ENCODE measurements around the gene RAB11FIP5.
"Not testable (repeated sequence)": the region's sequence is repeated elsewhere in the genome, so short reads cannot be mapped to it uniquely, and the experiment has no call there.

RAB11FIP5 gene

DNA sequence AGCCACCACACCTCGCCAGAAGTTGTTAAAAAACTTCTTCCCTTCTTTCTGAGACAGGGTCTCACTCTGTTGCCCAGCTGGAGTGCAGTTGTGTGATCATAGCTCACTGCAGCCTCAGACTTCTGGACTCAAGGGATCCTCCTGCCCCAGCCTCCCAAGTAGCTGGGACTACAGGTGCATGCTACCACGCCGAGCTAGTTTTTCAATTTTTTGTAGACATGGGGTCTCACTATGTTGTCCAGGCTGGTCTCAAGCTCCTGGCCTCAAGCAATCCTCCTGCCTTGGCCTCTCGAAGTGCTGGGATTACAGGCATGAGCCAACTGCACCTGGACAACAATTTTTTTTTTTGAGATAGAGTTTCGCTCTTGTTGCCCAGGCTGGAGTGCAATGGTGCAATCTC lies 47.7 kb downstream of the RAB11FIP5 start:
- not testable (repeated sequence) for FAIRE-seq

DNA sequence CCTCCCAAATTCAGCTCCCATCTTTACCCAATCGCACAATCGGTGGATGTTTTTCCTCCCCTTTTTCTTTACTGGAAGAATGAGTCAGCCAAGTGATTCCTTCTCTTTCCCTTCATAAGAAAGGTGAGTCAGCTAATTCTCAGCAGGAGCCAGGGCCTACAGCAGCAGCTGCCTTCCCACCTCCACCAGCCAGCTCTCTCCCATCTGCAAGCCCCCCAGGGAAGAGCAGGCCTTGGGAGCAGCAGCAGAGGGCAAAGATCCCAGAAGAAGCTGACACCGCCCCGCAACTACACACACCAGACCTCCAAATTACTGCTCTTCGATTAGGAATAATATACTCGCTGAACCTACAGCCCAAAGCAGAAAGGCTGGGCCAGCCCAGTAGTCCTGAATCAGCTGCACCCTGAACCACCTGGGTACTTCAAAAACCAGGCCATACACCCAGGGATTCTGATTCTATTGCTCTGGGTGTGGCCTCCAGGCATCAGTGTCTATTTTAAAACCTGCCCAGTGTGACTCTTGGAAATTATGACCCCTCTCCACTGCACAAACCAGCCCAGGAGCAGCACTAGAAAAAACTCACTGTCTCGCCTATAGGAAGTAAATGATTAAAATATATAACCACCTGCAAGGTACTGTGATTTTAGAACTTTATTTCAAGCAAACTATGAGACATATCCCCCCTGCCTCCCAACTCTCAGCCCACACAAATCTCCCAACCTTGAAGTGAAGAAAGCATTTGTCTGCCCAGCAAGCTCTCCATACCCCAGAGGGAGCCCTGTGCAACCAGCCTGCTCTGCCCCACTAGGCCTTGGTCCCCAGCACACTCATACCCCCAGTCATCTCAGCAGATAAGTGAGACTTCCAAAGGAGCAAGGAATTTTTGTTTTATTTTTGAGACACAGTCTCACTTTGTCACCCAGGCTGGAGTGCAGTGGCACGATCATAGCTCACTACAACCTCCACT lies 48.6 kb downstream of the RAB11FIP5 start:
- no peak for FAIRE-seq

DNA sequence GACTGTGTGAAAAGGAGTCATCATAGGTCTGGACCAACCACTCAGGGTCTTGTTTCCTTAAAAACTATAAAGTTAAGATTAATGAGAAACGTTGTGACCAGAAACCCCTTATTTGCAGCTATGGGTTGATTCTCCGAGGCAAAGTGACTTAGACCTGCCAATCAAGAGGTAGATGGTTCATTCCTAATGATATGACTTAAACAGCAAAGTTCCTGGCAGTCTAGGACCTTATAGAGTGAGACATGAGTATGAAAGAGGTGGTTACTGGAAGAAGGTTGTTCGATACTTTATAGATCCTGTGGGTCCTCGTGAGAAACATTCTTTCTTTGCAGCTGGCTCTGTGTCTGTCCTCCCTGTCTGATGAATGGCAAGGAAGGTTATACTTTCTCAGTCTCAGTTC lies 49.3 kb downstream of the RAB11FIP5 start:
- no peak for FAIRE-seq

DNA sequence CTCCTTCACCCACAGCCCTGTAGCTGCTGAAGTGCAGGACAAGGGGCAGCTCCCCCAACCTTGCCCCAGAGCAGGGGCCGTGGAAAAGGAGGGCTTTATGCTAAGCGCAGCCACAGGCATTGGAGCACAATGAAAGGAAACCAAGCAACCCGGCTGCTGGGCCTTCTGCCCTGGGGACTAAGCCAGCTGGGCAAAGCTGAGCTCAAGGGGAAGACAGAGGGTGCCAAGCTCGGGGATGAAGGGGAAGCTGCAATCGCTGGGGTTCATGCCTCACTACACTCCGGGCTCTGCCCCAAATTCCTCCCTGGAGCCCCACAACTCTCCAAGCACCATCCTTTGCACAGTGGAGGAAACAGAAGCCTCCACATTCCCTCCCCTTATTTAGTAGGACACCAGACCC lies 53.6 kb downstream of the RAB11FIP5 start:
- no peak for FAIRE-seq

DNA sequence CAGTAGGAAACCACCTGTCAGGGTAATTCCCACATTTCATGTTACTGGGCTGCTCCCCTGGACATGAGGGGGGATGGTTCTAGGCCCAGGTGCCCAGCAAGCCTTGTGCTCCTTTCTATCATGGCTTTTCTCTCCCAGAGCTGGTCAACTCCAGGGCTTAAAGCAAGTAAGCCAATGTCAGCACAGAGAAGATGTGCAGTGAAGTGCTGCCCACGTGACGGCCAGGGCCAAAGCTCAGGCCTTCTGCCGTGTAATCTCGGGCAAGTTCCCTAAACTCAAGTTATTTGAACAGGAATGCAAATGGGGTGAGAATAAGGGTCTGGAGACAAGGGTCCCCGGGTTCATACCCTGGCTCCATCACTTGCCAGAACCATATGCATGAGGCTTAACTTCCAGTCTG lies 57.8 kb downstream of the RAB11FIP5 start:
- no peak for FAIRE-seq

DNA sequence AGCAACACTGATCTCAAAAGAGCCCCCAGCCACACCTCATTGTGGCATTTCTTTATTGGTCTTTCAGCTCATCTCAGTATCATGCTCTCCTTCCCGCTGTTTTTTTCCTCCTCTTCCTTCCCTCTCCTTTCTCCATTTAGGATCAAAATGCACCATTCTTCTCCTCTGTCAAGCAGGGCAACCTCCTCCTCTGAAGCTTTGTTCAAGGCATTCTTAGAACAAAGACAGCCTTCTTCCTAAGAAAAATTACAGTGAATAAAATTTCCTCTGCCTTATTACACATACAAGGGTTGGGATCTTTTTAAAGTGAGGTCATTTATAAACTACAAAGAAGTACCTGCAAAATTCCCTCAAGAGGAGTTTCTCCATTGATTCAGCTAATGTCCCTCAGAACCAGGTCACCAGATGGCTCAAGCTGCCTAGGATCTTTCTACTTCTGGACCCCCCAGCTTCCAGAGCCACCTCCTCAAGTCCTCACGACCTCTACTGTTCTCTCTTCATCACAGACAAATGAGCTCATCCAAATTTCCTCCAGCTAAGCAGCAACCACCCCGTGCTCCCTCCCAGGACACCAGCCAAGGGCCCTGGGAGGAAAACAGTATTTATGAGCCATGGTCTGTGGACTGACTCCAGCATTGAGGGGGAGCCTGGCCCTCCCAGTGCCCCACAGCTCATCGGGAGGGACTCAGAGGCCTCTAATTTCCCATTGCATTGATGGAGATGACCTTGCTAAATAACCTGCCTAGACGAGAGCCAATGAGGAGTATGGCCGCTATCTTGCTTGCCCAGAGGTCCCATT lies 59.2 kb downstream of the RAB11FIP5 start:
- FAIRE-seq, result no peak

DNA sequence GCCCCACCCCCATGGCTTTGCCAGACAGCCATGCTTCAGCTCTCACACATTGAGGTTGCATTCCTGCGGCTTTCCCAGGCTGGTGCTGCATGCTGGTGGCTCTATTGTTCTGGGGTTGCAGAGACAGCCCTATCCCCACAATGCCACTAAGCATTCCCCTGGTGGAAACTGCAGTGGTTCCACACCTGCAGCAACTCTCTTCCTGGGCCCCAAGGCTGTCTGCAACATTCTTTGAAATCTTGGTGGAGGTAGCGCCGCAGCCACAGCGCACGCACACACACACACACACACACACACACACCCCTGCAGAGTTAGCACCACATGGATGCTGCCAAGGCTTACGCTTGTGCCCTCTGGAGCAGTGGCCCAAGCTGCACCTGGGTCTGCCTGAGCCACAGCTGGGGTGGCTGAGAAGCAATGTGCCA lies 62.6 kb downstream of the RAB11FIP5 start:
- FAIRE-seq, result no peak

DNA sequence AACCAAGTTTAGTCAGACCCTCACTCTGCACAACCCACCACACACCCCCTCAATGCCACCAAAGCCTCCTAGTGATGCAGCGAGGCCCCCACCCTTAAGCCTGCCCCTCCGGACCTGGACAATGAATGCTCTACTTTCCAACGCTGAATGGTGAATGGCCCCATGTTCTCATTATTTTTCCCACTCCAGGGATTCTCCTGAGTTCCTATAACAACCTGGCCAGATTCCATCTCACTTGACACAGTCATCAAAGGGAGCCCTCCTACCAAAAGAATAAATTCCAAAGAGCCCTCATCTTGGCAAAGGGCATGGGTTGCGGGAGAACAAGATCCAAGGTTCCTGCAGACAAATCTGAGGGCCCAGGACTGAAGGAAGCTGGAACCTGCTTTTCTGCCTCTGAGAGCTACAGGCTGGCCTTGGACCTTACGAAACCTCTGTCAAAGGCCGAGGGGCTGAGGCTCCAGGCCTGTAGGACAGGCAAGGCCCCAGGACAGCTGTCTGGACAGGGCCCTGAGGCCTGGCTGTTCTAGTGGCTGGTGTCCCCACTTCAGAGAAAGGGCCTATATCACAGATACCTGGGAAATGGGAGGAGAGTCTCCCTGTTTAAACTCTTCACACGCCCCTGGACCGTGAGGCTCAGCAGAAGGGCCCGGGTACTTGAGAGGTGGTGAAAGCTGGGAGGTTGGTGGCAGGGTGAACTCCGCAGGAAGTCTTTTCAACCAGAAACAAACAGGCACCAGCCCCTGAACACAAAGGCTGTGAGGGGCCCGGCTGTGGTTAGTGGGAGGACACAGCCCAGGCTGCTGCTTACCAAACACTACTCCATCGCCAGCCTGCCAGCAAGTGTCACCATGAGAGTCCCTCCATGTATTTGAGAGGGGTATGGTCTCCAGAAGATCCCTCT lies 68.6 kb downstream of the RAB11FIP5 start:
- FAIRE-seq, result no peak

DNA sequence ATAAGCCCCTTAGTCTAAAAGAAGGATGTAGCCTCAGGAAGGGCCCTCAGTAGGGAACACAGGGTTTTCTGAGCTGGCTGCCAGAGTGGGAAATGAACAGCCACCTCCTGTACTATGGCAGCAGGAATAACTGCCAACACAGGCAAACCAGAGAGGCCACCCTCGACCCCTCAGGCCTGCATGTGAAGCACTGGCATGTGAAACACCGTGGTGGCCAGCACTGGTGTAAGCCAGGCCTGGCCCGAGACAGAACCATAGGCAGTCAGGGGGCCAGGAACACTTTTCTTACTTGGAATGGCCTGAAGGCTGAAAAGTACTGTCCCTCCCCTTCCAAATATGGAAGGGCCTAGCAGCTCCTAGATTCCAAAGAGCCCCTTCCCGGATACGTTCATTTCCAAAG lies 69.5 kb downstream of the RAB11FIP5 start:
- FAIRE-seq, result no peak

DNA sequence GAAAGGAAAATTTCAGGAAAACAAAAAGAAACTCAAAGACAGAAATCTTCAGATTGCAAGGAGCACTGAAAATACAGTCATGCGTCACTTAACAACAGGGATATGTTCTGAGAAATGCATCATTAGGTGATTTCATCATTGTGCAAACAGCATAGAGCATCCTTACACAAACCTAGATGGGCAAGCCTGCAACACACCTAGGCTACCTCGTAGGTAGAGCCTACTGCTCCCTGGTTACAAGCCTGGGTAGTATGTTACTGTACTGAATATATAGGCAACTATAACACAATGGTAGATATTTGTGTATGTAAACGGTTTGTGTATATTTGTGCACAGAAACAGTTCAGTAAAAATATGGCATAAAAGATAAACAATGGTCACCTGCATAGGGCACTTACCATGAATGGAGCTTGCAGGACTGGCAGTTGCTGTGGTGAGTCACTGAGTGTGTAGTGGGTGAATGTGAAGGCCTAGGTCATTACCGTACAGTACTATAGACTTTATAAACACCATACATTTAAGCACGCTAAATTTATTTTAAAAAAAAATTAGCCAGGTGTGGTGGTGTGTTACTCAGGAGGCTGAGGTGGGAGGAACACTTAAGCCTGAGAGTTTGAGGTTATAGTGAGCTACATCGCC lies 74.7 kb downstream of the RAB11FIP5 start:
- no peak for FAIRE-seq

DNA sequence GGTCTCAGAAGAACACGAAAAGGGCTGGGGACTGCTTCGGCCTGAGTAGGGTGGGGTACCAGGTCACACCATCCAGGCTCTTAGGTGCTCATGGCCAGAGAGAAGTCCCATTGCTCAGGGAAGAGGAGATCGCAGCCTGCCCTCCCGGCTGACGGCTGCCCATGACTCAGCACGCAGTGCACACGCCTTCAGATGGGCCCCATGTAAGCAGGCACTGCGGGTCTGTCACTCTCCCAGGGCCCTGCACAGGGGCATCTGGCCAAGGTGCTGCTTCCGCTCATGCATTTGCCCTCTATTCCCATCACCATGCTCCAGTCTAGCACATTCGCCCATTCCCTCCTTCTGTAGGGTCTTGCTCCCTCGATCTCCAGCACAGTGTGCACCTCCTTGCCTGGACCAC lies 76.0 kb downstream of the RAB11FIP5 start:
- FAIRE-seq, result no peak

DNA sequence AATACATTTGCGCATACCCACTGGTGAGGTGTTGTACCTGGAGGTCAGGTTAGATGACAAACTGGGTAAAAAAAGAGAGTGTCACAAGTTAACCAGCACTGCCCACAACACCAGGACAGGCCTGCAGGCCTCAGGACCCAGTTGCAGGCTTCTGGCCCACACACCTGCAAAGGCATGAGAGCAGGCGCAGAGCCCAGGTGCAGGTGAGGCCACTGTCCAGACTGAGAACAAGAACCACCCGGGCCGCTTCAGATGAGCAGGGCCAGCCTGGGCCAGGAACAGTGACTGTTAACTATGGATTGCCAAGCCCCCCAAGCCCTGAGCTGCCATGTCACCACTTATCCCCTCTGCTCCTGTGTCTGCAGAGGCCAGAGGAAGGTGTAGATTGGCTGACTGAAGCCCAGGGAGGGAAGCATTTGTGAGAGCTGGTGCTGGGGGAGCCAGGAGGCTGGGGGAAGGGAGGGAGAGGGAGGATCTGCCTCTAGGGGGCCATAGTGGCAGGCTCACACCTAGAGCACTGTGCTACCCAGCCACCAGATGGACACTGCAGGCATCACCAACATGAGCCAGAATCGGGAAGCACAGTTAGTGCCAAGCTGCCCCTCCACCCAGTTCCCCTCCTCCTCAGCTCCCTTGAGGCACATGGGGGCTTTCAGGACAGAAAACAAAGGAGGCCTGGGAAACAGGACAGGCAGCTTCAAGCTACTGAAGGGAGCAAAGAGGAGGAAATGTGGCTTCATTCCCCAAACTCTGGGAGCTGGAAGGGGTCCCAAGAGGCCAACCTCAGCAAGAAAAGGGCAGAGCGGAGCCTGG lies 76.6 kb downstream of the RAB11FIP5 start:
- FAIRE-seq, result no peak

DNA sequence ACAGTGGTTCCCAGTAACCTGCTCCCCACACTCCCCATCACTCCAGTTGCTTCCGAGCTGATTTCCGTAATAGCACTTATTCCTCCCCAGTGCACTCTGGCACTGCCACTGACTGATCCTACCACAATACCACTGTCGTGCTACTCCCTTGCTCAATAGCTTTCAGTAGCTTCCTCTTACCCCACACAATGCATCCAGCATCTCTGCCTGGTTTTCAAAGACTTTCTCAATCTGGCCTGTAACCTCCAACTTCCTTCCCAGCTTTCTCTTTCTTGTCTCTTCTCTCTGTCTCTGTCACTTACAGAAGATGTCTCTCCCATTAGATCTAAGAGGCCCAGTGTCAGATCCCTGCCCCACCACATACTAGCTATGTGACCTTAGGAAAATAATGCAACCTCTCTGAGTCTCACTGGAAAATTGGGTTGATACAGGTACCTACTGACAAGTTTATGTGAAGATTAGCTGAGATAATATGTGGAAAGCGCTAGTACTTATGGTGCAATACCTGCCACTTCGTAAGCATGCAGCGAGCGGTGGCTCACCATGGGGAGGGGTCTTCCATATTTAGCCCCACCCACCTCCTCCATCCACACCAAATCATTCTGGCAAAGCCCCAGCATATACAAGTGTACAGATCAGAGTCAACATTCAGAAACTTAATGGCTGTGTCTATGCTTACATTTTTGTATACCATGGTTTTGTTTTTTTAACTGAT lies 77.9 kb downstream of the RAB11FIP5 start:
- FAIRE-seq, result no peak

DNA sequence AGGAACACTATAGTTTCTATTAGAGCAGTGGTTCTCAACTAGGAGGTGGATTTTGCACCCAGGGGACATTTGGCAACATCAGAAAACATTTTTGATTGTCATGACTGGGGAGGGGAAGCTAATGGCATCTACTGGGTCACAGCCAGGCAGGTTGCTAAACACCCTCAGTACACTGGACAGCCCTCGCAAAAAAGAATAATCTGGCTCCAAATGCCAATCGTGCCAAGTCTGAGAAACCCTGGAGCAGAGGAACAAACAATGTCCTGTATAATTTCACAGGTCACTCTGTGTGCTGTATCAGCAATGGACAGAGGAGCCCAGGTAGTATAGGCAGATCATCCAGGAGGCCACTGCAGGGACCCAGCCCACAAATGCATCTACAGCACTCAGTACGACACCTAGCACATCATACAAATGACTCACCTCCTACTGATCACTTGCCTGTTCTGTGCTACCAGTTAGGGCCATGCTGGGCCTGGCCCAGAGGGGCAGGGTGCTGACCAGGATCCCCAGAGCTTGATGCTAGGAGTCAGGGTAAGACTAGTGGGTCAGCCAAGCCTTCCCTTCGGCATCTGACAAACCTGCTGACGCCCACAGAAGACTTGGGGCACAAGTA lies 78.9 kb downstream of the RAB11FIP5 start:
- FAIRE-seq, result no peak

DNA sequence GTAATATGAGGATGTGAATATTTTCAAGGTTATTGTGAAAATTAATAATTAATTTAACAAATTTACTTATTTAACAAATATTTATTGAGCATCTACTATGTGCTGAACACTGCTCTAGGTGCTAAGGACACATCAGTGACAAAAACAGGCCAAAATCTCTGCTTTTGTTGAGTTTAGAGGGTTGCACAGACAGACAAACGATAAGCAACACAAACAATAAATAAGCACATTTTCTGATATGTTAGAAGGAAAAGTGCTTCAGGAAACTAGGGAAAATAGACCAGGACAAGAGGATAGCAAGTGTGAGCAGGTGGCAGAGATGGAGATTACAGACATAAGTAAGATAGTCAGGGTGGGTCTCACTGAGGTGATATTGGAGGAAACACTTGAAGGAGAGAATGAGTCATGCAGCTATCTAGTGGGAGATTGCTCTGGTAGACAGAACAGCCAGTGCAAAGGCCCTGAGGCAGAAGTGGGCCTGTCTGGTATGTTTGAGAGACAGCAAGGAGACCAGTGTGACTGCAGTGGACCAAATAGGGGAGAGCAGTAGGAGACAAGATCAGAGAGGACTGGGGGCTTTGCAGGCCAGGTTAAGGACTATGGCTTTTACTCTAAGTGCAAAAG lies 79.5 kb downstream of the RAB11FIP5 start:
- no peak for FAIRE-seq

DNA sequence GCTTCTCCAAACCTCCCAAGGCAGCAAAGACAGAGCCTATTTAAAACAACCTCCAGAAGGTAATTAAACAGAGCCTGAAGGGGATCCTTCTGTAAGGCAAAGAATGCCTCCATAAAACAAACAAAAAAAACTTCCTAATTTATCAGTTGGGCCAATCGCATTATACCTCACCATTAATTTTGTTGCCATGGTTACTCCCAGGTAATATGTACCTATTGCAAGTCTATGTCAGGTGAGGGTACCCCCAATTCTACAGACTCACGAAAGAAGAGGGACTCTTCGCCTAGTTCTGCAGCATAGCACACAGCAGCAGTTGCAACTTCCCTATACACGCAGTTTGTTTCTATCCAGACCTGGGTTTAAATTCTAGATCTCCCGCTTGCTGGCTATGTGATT lies 80.0 kb downstream of the RAB11FIP5 start:
- FAIRE-seq, result no peak

DNA sequence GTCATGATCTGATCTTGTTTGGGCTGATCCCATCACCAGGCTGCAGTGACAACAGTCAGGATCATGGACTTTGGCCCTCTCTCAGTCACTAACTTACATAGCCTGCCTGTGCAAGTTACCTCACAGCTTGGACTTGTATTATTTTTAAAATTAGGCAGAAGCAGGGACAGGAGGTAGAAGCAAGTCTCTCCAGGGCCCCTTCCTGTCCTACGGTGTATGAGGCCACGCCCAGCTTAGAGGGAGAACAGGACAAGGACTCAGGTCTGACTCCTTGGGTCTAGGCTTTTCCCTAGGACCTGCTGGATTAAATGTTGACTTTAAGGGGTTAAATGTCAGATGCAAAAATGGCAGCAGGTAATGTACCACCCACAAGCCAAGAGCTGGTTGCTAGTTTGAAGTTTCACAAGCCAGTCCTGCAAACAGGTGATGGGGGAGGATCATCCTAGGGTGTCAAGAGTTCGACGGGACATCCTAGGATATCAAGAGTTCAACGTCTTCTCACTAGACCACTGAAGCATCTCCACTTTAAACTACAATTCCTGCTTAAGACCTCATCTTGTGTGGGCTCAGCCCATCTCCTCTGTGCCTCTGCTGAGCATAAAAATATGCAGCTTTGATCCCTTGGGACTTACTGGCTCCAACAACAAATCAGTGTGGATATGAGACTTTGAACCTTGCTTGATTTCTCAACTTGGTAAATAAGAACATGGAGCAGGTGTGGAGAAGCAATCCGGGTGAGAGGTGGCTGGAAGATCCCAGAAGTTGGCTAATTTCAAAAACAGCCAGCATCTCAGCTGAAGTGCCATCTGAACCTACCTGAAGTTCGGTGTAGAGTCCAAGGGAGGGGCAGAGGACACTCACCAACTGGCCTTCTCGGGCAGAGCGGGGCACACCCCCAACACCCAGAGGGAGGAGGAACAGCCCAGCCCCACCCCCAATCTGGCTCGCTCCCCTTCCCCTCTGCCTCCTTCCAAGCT lies 80.7 kb downstream of the RAB11FIP5 start:
- no peak for FAIRE-seq

DNA sequence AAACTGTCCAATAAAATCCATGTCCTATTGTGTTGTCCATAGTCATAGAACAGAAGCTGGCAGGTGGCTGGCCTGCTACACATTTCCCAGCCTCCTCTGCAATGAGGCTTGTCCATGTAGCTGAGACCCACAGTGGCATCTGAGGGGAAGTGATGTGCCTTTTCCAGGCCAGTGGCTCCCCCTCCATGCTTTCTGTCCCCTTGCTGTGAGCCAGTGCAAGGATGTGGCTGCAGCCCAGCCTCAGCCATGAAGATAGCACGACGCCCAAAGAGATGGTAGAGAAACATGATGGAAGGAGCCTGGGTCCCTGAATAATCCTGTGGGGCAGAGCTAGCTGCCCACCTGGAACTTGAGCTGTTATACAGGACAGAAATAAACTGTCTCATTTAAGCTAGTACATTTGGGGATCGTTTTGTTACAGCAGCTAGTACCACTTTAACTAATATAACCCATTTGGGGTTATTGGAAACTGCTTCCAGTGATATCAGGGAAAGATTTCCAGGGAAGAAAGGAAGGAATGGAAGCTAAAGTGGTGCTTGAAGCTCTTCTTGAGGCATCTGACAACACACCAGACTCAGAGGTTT lies 81.6 kb downstream of the RAB11FIP5 start:
- FAIRE-seq, result no peak
